Hepatocyte (in vitro differentiated cells): ENCODE measurements around the gene NPB.

Source experiments
- CTCF ChIP-seq: fragments of 200-600 bp; sonication (generic); IDR thresholded peaks from 2 replicates; pipeline ENCODE4 v1.5.1; 2016; ENCODE audit warnings: antibody characterized with exemption, mild to moderate bottlenecking; ENCODE audit not compliant: poor library complexity
- EZH2 ChIP-seq: fragments of 200-600 bp; sonication (generic); IDR thresholded peaks from 2 replicates; pipeline ENCODE4 v1.6.1; 2016; ENCODE audit warnings: antibody characterized with exemption, mild to moderate bottlenecking, borderline replicate concordance
- EZH2phosphoT487 ChIP-seq: fragments of 200-600 bp; sonication (generic); IDR thresholded peaks from one replicate; pipeline ENCODE4 v1.6.1; 2018; ENCODE audit warnings: antibody characterized with exemption, mild to moderate bottlenecking, low read depth, moderate library complexity; ENCODE audit not compliant: unreplicated experiment, severe bottlenecking

GRCh38 chr17:81910840-81911276 is 8.8 kb downstream of the NPB start:
- TF ChIP-seq EZH2: no peak
- TF ChIP-seq CTCF: no peak
- TF ChIP-seq EZH2phosphoT487: no peak
